HepG2 (cell line): ENCODE data around the gene DMXL2. TPM values are rescaled to one million over a fixed set of nuclear protein-coding genes. Genes with fewer than 3 reads are reported as not detected.

Source experiments
- MTA1 ChIP-seq: sonication (generic); formaldehyde crosslinking; IDR thresholded peaks from 2 replicates; pipeline ENCODE4 v1.4.0; 2020; ENCODE audit warnings: missing genetic modification reagents, mild to moderate bottlenecking, borderline replicate concordance
- MTA3 ChIP-seq: sonication (generic); formaldehyde crosslinking; IDR thresholded peaks from 2 replicates; pipeline ENCODE4 v1.4.0; 2020; ENCODE audit warnings: missing genetic modification reagents
- MTF2 ChIP-seq: sonication (generic); formaldehyde crosslinking; IDR thresholded peaks from 2 replicates; pipeline ENCODE4 v1.5.0; 2020; ENCODE audit warnings: missing genetic modification reagents, borderline replicate concordance
- PLSCR1 ChIP-seq: sonication (generic); formaldehyde crosslinking; IDR thresholded peaks from 2 replicates; pipeline ENCODE4 v1.5.0; 2020; ENCODE audit warnings: missing genetic modification reagents, mild to moderate bottlenecking, borderline replicate concordance
- RBM39 ChIP-seq: fragments of 200-400 bp; formaldehyde crosslinking; IDR thresholded peaks from one replicate; pipeline ENCODE4 v1.6.1; 2018; ENCODE audit warnings: antibody characterized with exemption, mild to moderate bottlenecking, low read depth, low read length; ENCODE audit not compliant: poor library complexity, severe bottlenecking
- REL ChIP-seq: sonication (generic); formaldehyde crosslinking; conservative IDR thresholded peaks from 2 replicates; pipeline ENCODE4 v1.8.0; 2022; ENCODE audit warnings: mild to moderate bottlenecking, missing genetic modification reagents, moderate library complexity
- SRF ChIP-seq: IDR thresholded peaks from 2 replicates; pipeline ENCODE4 v1.6.1; 2011; ENCODE audit warnings: mild to moderate bottlenecking, low read depth, low read length, moderate library complexity
- ZNF383 ChIP-seq: sonication (generic); formaldehyde crosslinking; IDR thresholded peaks from 2 replicates; pipeline ENCODE4 v1.4.0; 2020; ENCODE audit warnings: missing genetic modification reagents, mild to moderate bottlenecking, borderline replicate concordance
- ZNF446 ChIP-seq: sonication (generic); formaldehyde crosslinking; IDR thresholded peaks from 2 replicates; pipeline ENCODE4 v1.5.0; 2020; ENCODE audit warnings: mild to moderate bottlenecking, missing genetic modification reagents
- ZNF530 ChIP-seq: sonication (generic); formaldehyde crosslinking; IDR thresholded peaks from 2 replicates; pipeline ENCODE4 v1.5.0; 2020; ENCODE audit warnings: low read depth, mild to moderate bottlenecking, missing genetic modification reagents
- ZNF547 ChIP-seq: sonication (generic); formaldehyde crosslinking; IDR thresholded peaks from 2 replicates; pipeline ENCODE4 v1.5.1; 2020; ENCODE audit warnings: mild to moderate bottlenecking, missing genetic modification reagents
- ZNF563 ChIP-seq: sonication (generic); formaldehyde crosslinking; IDR thresholded peaks from 2 replicates; pipeline ENCODE4 v1.8.0; 2022; ENCODE audit warnings: mild to moderate bottlenecking, moderate library complexity, missing genetic modification reagents
- ZNF577 ChIP-seq: sonication (generic); formaldehyde crosslinking; IDR thresholded peaks from 2 replicates; pipeline ENCODE4 v1.4.0; 2020; ENCODE audit warnings: mild to moderate bottlenecking, low read depth, missing genetic modification reagents, borderline replicate concordance
- ZNF619 ChIP-seq: sonication (generic); formaldehyde crosslinking; IDR thresholded peaks from 2 replicates; pipeline ENCODE4 v1.4.0; 2020; ENCODE audit warnings: mild to moderate bottlenecking, missing genetic modification reagents
- ZNF780A ChIP-seq: sonication (generic); formaldehyde crosslinking; IDR thresholded peaks from 2 replicates; pipeline ENCODE4 v1.8.0; 2022; ENCODE audit warnings: mild to moderate bottlenecking, missing genetic modification reagents, moderate library complexity
- ZNF781 ChIP-seq: sonication (generic); formaldehyde crosslinking; IDR thresholded peaks from 2 replicates; pipeline ENCODE4 v1.5.1; 2020; ENCODE audit warnings: borderline replicate concordance, mild to moderate bottlenecking, missing genetic modification reagents; ENCODE audit errors: not compliant biosample characterization
- ZSCAN20 ChIP-seq: sonication (generic); formaldehyde crosslinking; IDR thresholded peaks from 2 replicates; pipeline ENCODE4 v1.4.0; 2020; ENCODE audit warnings: missing genetic modification reagents, mild to moderate bottlenecking, borderline replicate concordance
- ZSCAN29 ChIP-seq: sonication (generic); formaldehyde crosslinking; conservative IDR thresholded peaks from 2 replicates; pipeline ENCODE4 v1.4.0; 2020; ENCODE audit warnings: mild to moderate bottlenecking, missing genetic modification reagents
- polyA plus RNA-seq, 8 experiments: library from polyadenylated mRNA; depleted of rRNA in 3 of 8; stranded (reverse) in 7 of 8; unstranded in 1 of 8; fragments of >200 nt; fragmentation: Illumina TruSeq in 4 of 8; extraction: Trizol in 4 of 8; gene quantifications; 2 replicates each; pipeline versions ENCODE4 v1.2.1 to v1.2.3, GENCODE V29; 2011 to 2016; ENCODE audit warnings: low read depth in 4 of 8, missing spikeins in 1 of 8, mixed read lengths in 1 of 8; ENCODE audit not compliant: insufficient read depth in 1 of 8
- total RNA-seq, 5 experiments: library from RNA; depleted of rRNA; stranded (reverse); fragments of >200 nt; fragmentation: Illumina TruSeq; extraction: Trizol; gene quantifications; 2 replicates each; pipeline ENCODE4 v1.2.3, GENCODE V29; 2016; ENCODE audit warnings: low read depth in 1 of 5
- TF ChIP-seq, protein P1 (sequence below): sonication (generic); formaldehyde crosslinking; IDR thresholded peaks from 2 replicates; pipeline ENCODE4 v1.8.1; 2023; ENCODE audit warnings: mild to moderate bottlenecking, missing genetic modification reagents, borderline replicate concordance
- TF ChIP-seq, protein P2 (sequence below): sonication (generic); formaldehyde crosslinking; IDR thresholded peaks from 2 replicates; pipeline ENCODE4 v1.9.0; 2021; ENCODE audit warnings: missing genetic modification reagents, mild to moderate bottlenecking, borderline replicate concordance
- TF ChIP-seq, protein P3 (sequence below): sonication (generic); formaldehyde crosslinking; conservative IDR thresholded peaks from 2 replicates; pipeline ENCODE4 v1.4.0; 2020; ENCODE audit warnings: mild to moderate bottlenecking, missing genetic modification reagents, moderate library complexity
- TF ChIP-seq, protein P4 (sequence below): sonication (generic); formaldehyde crosslinking; IDR thresholded peaks from 2 replicates; pipeline ENCODE4 v1.9.0; 2021; ENCODE audit warnings: missing genetic modification reagents, borderline replicate concordance

The DMXL2 gene
- total and polyA plus RNA-seq, 2 of the 13 experiments (the other 11 are each of a cell fraction or from before 2014, with no cell fraction given) = 11.6 to 15.3 TPM

GRCh38 chr15:51621936-51622603 lies 501 bp downstream of the DMXL2 start (continued):
- TF ChIP-seq PLSCR1 (CRISPR knock-in tag) (no peak), MTA3 (CRISPR knock-in tag) (0 out of 2 replicates have a peak, but pooled peaks have one; percentile 51), MTF2 (CRISPR knock-in tag) (no peak), ZNF781 (CRISPR knock-in tag) (no peak), ZNF383 (CRISPR knock-in tag) (peak; percentile 66; the same call in 1 of the 2 replicates), ZNF530 (no peak), ZNF780A (no peak), REL (CRISPR knock-in tag) (no peak), ZNF446 (no peak), ZNF577 (no peak), RBM39 (no peak), ZNF563 (CRISPR knock-in tag) (no peak), ZNF547 (CRISPR knock-in tag) (peak; percentile 75; the same call in 1 of the 2 replicates), SRF (no peak), ZSCAN29 (CRISPR knock-in tag) (peak; percentile 76), ZSCAN20 (CRISPR knock-in tag) (no peak), MTA1 (CRISPR knock-in tag) (peak; percentile 76; the same call in 1 of the 2 replicates), ZNF619 (no peak)
- TF ChIP-seq, protein P1, sequence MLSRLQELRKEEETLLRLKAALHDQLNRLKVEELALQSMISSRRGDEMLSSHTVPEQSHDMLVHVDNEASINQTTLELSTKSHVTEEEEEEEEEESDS (CRISPR knock-in tag) = no peak
- TF ChIP-seq, protein P2, sequence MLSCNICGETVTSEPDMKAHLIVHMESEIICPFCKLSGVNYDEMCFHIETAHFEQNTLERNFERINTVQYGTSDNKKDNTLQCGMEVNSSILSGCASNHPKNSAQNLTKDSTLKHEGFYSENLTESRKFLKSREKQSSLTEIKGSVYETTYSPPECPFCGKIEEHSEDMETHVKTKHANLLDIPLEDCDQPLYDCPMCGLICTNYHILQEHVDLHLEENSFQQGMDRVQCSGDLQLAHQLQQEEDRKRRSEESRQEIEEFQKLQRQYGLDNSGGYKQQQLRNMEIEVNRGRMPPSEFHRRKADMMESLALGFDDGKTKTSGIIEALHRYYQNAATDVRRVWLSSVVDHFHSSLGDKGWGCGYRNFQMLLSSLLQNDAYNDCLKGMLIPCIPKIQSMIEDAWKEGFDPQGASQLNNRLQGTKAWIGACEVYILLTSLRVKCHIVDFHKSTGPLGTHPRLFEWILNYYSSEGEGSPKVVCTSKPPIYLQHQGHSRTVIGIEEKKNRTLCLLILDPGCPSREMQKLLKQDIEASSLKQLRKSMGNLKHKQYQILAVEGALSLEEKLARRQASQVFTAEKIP = no peak
- TF ChIP-seq, protein P3, sequence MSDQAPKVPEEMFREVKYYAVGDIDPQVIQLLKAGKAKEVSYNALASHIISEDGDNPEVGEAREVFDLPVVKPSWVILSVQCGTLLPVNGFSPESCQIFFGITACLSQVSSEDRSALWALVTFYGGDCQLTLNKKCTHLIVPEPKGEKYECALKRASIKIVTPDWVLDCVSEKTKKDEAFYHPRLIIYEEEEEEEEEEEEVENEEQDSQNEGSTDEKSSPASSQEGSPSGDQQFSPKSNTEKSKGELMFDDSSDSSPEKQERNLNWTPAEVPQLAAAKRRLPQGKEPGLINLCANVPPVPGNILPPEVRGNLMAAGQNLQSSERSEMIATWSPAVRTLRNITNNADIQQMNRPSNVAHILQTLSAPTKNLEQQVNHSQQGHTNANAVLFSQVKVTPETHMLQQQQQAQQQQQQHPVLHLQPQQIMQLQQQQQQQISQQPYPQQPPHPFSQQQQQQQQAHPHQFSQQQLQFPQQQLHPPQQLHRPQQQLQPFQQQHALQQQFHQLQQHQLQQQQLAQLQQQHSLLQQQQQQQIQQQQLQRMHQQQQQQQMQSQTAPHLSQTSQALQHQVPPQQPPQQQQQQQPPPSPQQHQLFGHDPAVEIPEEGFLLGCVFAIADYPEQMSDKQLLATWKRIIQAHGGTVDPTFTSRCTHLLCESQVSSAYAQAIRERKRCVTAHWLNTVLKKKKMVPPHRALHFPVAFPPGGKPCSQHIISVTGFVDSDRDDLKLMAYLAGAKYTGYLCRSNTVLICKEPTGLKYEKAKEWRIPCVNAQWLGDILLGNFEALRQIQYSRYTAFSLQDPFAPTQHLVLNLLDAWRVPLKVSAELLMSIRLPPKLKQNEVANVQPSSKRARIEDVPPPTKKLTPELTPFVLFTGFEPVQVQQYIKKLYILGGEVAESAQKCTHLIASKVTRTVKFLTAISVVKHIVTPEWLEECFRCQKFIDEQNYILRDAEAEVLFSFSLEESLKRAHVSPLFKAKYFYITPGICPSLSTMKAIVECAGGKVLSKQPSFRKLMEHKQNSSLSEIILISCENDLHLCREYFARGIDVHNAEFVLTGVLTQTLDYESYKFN (CRISPR knock-in tag) = peak; percentile 30
- TF ChIP-seq, protein P4, sequence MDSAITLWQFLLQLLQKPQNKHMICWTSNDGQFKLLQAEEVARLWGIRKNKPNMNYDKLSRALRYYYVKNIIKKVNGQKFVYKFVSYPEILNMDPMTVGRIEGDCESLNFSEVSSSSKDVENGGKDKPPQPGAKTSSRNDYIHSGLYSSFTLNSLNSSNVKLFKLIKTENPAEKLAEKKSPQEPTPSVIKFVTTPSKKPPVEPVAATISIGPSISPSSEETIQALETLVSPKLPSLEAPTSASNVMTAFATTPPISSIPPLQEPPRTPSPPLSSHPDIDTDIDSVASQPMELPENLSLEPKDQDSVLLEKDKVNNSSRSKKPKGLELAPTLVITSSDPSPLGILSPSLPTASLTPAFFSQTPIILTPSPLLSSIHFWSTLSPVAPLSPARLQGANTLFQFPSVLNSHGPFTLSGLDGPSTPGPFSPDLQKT (CRISPR knock-in tag) = no peak
